Astrocyte of the hippocampus (primary cell): ENCODE data around the gene RTP3.
"Not testable (repeated sequence)": the region's sequence is repeated elsewhere in the genome, so short reads cannot be mapped to it uniquely, and the experiment has no call there.

Experiments
- DNase-seq: peaks from one replicate; pipeline ENCODE4 v3.0.0; 2011; ENCODE audit warnings: low read depth, low spot score

RTP3 gene

GRCh38 chr3:46545818-46546630 is 48.2 kb downstream of the RTP3 start:
- DNase-seq: no peak

GRCh38 chr3:46546896-46547440 is 49.2 kb downstream of the RTP3 start:
- no peak for DNase-seq

GRCh38 chr3:46548611-46549010 is 50.8 kb downstream of the RTP3 start:
- DNase-seq: not testable (repeated sequence)

GRCh38 chr3:46549408-46549904 is 51.7 kb downstream of the RTP3 start:
- no peak for DNase-seq

GRCh38 chr3:46549989-46550388 is 52.2 kb downstream of the RTP3 start:
- no peak for DNase-seq
